Stimulated activated CD4-positive, alpha-beta T cell treated with anti-CD3 and anti-CD28 coated beads, Interleukin-1b, Interleukin-23, amount 100 ng/mL, for 48 hours (primary cell): ENCODE measurements around the gene GID8.
"Not testable (repeated sequence)": the region's sequence is repeated elsewhere in the genome, so short reads cannot be mapped to it uniquely, and the experiment has no call there.

ENCODE experiments used
- DNase-seq: peaks from one replicate; pipeline ENCODE4 v3.0.0-alpha.2; 2020

Gene GID8

DNA sequence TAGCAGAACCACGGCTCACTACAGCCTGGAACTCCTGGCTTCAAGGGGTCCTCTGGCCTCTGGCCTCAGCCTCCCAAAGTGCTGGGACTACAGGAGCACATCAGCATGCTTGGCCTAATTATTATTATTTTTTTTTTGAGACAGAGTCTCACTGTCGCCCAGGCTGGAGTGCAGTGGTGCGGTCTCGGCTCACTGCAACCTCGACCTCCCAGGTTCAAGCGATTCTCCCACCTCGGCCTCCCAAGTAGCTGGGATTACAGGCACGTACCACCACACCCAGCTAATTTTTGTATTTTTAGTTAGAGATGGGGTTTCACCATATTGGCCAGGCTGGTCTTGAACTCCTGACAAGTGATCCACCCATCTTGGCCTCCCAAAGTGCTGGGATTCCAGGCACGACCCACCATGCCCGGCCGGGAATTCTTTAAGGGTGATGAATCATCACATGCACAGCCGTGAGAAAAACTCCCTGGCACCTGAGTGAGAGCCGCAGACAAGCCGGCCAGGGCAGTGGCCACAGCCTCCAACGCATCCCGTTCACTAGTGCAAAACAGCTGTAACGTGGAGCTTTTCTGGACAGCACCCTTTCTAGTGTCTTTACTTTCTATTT is 14.8 kb upstream of the GID8 start:
- not testable (repeated sequence) for DNase-seq

DNA sequence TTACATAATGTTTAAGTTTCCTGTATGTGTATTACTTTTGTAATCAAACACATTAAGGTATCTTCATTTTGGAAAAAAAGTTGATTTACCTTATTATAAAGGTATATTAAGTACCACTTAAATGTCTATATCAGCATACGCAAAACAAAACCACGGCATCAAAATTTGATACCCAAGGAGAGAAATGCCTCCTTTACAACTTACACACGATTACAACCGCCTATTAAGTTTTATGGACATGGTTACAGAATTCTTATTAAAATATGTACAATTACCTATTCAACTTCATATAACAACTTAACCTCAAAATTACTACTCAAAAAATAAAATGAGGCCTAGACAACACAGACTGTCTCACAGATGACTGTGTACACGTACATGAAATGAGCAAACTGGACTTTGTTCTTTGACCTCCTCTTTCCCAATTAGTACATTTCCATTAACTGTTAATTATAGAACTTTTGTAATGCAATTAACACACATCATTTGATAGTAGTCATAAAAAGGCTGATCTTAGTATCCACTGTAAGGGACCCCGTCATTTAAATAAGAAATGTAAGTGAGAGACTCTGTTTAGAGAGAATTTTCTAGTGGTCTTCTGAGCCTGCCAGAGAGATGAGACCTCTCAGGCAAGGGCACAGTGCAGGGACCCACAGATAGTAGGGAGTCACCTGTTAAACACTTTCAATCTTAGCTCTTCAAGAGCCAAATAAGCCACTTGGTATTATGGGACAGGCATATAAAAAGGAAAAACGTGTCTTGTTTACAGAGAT is 14.1 kb upstream of the GID8 start:
- no peak for DNase-seq

DNA sequence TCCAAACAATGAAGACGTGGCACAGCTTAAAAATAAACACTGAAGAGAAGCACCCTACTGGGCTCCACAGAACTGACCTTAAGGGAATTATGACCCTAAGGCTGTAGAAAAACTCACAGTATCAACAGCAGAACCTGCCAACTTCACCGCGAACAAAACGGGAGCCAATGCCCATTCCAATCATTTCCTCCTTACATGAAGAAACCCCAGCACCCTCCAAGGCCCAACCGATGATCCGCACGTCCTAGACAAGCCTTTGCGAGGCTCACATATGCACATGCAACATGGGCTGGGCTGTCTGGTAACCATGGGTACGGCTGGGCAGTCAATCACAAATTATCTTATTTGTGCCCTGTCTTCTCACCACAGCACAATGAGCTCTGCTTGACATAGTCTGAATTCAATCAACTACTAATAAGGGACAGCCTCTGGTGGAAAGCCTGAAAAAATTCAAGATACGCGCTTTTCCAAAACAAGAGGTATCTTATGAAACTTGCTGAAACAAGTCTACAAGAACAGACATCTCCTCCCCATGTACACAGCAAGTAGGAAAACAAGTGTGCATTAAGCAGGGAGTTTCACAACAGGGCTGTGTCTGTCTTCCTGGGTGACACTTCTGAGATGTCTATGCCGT is 13.4 kb upstream of the GID8 start:
- DNase-seq: no peak

DNA sequence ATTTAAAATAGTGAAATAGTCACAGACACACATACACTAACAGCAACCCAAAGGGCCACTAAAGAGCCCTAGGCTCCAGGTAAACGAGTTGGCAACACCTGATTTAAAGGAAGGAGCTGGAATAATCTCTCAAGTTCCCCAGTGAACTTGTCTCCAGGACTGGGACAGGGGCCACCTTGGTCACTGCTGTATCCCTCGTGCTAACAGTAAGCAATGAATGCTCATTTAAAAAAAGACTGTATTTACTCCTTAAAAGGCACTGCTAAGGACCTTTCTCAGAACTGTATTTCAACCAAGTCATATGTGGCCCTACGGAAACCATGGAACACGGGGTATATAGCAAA is 12.9 kb upstream of the GID8 start:
- DNase-seq: no peak

DNA sequence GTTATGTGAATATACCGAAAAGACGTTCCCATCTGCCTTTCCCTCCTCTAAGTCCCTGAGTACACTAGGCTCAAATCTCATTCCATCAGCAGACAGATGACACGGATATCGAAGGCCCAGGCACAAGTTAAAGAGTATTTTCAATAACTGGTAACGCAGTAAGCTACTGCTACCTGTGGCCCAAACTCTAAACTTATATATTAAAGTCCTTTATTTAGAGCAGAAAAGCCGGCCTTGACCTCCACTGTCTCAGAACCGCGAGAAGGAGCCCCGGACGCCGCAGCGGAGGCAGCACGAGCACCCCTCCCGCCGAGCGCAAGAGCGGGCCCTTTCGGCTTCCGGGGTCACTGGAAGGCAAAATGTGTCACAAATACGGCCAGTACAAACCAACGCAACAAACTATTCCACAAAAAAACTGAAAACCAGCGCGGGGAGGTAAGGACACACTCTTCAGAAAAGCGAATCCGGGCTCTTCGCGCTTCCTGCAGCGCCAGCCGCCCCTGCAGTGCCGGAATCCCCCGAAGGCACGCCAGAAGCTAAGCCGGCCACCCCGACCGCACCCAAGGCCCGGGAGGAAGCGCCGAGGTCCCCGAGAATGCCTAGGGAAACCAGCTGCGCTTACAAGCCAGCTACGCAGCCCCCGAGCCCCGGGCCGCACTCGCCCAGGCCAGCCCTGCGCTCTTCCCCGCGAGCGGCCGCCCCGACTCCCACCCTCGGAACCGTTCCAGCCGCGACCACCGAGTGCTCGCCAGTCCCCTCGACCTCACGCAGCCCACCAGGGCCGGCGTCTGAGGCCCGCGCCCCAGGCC is 12.3 kb upstream of the GID8 start:
- DNase-seq: peak; percentile 37

DNA sequence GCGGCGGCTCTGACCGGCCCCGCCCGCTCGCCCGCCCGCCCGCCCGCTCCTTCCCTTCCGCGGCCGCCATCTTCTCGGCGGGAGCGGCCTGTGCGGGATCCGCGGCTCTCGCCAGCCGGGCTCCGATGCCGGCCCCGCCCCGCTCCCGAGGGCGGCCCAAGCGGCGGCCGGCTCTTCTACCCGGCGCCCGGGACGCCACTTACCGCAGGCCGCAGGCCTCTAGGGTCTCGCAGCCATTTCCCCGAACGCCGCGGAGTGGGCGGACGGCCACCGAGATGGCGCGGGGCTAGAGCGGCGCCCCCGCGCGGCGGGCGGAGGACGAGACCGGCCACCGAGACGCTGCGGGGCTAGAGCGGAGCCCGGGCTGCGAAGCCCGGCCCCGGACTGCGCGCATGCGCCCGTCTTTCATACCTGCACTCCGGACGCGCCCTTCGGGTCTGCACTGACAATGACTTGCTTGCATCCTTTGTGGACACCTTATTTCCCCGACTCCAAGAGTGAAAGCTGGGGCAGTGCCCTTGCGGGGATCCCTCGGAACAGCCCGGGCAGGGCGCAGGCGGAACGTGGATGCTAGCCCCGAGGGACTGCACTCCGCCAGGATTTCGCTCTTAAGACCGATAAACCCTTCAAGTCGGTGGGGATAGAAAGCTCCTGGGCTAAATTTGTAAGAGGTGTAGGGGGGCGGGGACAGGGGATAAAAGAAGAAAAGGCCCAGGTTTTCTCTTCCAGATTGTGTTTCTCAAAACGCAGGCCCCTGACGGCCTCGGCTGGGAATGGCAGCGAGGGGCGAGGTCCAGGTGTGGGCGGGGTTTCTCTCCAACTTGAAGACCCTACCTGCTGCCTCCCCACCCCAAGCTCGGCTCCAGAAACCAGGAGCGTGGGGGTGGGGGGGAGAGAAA is 11.5 kb upstream of the GID8 start, which contains the start of gene DIDO1:
Gene DIDO1 (minus strand): TSS at position 277 of the 899 bp plus-strand sequence.
- DNase-seq: peak; percentile 90

DNA sequence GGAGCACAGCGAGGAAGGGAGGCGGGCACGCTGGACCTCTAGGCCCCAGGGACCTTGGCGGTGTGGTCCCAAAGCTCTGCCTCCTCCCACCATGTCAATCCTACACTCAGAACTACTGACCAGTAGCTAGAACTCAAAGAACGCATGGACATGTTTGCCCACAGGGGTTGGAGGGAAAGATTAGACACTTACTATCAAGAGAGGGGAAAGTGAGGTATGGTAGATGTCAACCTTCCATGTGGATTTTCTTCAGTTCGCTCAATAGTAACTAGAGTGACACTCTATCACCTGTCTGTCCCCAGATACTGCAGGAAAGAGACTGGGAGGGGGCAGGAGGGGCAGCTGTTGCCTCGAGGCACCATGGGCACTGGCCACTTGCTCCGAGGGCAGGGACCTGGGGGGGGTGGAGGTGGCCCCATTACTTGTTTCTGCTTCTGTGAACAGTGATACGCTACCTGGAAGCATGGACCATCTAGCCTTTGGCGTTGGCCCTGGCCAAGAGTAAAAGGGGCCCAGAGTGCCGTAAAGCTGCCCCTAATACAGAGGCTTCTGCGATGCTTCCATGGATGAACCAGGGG is 10.7 kb upstream of the GID8 start:
- DNase-seq: no peak

DNA sequence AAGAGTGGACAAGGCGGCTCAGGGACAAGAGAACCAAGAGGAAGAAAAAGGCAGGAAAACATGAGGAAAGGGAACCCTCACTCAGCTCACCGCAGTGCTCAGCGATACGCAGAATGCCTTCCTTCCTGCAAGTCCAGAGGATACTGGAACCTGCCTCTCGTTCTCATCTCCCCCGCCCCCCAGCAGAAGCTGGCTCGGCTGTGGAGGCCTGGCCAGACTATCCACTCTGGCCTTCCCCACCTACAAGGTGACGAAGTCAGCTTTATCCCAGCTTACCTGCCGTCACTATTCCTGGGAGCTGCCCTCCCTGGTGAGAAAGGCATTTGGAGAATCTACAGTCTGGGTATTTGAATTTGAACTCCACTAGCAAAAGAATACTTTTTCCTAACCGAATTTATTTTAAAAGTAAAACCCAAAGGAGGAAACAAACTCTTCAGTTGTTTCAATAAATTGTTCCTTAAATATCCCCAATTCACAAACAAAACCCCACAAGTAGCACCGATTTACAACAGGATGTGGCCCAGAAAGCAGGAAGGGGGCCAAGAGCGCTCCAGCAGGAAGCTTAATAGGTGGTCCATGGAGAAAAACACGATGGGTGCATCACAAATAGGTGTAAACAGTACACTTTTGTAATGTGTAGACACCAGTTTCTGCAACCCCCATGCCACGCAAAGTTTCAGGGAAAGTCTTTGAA is 9.6 kb upstream of the GID8 start:
- DNase-seq: no peak

DNA sequence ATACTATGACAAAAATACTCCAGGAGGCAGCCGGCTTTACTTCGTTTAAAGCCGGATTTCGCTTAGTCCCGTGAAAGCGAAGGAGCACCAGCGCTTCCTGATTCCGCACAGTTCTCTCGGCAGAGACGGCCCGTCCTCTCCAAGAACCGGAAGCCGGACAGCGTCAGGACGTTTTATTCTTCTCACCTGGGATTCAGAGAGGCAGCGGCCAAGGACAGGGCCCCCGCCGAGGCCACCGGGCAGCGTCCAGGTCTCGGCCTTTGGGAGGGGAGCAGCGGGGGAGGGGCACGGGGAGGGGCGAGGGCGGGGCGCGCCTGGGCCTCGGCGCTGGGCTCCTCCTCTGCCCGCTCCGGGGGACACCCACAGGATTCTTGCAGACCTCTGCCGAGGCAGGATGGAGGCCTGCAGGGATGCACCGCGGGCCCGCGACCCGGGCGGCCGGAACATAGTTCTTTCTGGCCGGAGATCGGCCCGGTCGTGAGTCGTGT is 8.9 kb upstream of the GID8 start:
- DNase-seq: peak; percentile 38

DNA sequence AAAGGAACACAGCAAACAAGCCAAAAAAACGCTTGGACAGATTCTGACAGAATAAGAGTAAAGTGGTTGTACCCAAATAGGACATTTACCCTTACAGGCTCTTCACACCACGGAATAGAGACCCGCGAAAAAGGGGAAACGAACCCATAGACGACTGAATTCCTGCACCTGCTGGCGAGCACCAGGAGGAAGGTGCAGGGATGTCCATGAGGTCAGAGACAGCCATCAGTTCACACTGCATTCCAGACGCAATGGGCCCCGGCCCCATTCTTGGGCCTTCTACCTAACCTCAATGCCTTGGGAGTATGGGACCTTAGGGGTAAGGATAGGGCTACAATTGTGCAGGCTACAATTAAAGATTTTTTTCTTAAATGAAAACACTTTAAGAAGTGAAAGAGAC is 6.5 kb upstream of the GID8 start:
- no peak for DNase-seq

DNA sequence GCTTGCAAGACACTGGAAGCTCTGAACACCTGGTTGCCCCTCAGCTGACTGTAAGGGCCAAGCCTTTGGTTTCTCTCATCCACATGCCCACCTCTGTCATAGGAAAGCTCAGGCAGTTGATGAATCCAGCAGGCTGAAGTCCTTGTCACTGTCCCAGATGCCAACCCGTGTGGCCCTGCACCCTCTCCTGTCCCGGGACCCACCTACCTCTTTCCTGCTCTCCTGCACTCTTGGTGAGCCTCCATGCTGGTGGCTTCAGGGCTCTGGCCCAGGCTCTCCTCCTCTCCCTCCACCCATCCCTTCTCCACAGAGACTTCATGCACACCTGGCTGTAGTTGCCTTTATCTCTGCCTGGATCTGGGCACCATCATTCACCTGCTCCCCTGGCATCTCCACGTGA is 4.0 kb upstream of the GID8 start:
- no peak for DNase-seq

DNA sequence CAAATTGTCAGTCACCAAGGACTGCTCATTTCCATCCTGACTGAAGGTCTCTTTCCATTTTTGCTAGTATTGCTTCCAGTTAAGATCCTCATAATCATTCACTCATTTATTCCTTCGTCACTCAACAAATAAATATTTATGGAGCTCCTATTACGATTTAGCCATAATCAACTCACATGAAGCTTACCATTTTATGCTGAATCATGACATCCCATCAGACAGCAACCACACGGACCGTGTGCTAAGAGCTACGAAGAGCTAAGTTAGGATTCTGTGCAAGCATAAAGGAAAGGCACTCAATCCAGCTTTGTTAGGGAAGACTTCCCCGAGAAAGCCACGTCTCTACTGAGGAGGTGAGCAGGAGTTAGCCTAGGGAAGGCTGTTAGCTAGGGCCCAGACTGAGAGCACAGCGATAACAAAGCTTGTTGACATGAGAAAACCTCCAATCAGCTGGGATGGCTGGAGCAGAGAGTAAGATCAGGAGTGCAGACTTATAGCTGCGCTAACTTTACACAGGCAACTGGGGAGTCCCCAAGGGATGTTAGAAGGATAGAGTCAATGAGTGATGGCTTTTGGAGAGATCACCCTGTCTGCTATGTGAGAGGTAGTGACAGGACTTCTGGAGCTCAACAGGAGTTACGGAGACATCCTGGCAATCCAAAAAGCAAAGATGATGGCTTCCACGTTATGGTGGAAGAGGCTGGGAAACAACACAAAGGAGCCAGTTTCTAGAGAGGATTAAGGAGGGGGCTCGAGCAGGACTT is 2.6 kb upstream of the GID8 start:
- DNase-seq: no peak

DNA sequence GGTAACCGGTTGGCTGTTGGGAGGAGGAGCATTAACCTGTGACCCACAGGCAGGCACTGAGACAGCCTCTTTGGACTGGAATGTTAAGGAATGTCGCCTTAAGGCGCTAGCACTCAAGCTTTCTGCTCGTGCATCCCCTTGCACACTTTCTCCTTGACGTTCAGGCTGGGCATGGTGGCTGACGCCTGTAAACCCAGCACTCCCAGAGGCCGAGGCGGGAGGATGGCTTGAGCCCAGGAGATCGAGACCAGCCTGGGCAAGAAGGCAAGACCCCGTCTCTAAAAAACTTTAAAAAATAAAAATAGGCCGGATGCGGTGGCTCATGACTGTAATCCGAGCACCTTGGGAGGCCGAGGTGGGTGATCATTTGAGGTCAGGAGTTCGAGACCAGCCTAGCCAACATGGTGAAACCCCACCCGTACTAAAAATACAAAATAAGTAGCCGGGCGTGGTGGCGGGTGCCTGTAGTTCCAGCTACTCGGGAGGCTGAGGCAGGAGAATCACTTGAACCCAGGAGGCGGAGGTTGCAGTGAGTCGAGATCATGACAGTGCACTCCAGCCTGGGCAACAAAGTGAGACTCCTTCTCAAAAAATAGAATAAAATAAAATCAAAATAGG is 1.9 kb upstream of the GID8 start:
- DNase-seq: no peak

DNA sequence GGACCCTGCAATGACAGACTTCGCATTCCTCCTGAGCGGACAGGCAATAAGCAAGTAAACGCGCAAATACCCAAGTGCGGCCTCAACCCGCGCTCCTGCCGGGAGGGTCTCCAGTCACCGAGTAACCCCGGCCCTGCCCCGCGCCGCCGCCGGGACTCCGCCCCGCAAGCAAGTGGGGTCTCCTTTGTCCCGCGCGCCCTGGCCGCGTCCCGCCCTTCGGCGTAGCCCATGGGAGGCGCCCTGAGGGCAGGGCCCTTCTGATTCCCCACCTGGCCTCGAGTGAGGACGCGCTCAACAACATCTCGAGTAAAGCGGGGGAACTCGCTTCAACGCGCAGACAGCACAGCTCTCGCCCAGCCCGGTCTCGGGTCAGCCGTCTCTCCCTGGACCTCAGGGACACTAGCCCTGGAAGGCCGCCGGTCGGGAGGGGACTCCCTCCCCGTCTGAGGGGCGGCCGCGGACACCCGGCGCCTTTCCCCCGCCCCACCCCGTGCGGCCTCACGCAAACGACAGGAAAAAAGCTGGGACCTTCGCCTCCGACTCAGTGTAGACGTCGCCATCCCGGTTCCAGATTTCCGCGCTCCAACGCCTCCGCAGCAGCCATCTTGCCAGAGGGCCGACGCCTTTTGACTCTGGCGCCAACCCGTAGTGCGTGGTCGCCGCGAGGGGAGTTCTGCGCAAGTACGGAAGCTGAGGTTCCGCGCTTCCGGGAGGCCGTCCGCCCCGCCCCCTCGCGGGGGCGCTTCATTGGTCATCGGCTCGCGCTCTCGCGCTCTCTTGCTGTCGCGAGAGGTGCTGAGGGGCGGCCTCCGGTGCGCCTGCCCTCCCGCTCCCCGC is 461 bp upstream of the GID8 start:
- peak; percentile 96 for DNase-seq

DNA sequence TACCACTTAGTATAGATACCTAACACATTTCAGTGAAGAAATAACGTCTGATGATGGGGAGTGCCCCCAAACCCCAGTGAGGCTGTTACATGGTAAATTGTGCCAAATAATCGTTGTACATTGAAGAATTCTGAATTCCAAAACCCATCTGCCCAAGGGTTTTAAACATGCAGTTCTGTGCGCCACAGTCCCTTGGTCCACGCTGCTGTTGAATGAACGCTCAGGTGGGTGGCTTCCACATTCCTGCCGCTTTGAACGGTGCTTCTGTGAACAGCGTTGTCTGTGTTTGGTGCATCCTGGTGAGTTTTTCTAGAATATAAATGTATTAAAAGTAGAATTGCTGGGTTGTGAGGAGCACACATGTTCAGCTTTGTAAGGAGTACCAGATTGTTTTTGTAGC is 2.9 kb downstream of the GID8 start:
- DNase-seq: no peak

DNA sequence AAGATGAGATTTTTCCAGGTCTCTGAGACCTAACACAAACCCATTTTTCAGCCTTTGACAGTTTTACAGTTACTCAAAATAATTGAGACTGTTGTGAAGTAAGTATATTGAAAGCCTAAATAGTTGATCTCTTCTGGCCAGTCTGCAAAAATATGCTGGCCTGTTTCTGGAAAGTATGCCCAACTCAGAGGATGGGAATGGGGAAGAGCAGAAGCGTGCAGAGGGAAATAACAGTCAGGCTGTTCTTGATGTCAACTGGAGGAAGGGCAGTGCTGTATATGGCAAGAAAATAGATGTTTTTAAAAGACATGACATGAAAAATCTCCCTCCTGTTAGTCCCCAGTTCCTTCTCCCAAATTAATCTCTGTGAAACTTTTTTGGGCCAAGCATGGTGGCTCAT is 3.8 kb downstream of the GID8 start:
- no peak for DNase-seq

DNA sequence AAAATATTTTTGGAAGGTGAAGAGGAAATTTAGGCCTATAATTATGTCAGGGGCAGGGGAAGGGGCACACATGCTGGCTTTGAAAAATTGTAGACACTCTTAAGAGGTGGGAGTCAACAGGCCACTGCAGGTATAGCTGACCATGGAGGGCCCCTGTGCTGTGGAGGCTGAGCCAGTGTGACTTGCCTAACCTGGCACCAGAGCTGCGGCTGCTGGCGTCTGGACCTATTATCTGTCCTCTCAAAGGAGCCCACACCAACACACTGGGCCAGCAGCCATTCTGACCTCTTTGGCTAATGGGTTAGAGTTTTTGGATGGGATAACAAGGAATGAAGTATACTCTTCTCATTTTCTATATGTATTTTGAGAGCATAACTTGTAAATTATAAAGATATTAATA is 4.5 kb downstream of the GID8 start:
- DNase-seq: no peak

DNA sequence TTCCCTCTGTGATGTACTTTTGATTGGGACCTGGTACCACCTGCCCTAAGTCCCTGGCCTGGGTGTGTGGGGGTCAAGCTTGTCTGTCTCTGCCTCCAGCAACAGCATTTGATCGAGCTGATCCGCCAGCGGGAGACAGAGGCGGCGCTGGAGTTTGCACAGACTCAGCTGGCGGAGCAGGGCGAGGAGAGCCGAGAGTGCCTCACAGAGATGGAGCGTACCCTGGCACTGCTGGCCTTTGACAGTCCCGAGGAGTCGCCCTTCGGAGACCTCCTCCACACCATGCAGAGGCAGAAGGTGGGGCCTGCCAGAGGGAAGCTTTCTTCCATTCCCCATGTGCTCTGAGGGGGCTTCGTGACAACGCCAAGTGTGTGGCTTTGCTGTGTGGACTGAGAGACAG is 5.4 kb downstream of the GID8 start:
- DNase-seq: no peak

DNA sequence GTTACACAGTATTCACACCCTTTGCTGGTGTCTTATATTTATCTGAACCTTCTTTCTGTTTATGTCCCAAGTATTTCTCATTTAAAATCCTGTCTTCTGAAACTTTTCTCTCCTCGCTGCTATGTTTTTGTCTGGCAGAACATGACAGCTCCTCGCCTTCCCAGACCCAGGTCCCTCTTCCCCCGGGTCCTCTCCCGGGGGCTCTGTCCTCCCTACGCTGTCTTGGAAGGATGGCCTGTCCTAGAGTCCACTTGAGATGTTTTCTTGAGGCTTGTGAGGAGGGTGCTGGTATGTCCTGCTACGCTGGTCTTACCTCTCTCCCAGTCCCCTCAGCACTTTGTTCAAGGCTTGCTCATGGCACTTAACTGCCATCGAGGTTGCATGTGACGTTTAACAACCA is 6.2 kb downstream of the GID8 start:
- DNase-seq: no peak
